Measurements from ENCODE around the gene ADAT3.
A peak's percentile ranks its signal among the peaks of the same experiment; 100 is the strongest.
"Not testable (repeated sequence)": the region's sequence is repeated elsewhere in the genome, so short reads cannot be mapped to it uniquely, and the experiment has no call there.

The ADAT3 gene

DNA sequence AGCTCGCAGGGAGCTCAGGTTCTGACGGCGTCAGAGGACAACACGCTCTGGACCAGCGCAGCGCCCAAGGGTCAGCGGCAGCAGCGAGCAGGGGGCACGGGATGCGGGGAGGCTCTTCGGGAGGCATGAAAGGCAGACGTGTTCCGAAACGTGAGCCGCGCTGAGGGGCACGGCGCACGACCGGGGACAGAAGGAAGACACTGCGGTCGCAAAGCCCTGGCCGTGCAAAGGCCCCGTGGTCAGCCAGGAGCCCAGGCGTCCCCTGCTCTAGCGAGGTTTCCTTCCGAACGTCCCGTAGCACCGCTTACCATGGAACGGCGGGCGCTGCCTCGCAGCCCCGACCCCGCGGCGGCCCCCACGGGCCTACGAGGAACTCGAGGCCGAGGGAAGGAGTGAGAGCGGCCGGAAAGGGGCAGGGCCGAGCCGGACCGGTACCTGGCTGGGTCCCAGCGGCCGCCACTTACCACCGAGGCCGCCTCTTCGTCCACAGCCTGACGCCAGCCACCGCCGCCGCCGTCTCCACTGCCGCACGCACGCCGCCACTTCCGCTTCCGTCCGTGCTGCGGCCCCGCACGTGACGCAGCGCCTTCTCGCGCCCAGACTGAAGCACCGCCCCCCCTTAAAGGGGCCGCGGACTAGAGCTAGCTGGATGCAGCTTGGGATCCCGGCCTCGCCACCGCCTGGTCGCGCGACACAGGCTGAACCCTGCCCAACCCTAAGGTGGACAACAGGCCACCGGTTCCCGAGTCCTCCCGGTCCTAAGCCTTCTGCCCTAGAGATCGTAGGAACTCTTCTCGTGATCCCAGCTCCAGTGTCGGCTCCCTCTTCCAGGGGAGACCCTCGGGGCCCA is 29.3 kb upstream of the ADAT3 start:
- Histone ChIP-seq H3K27ac (peak overlapping the region; percentile 95), H3K4me1 (ENCODE audit: control insufficient read depth in 1 of 2, insufficient read depth in 1 of 2, low read depth in 1 of 2, low read length in 1 of 2) (peaks cover 27 to 30% of the 10 kb centered on the region in 2 experiments), H3K36me3 (peaks cover 32% of the 10 kb centered on the region), H3K9me3 (no peaks in the 10 kb centered on the region), H3K27me3 (no peaks in the 10 kb centered on the region), H3K4me3 (ENCODE audit: low read depth in 1 of 2, low read length in 1 of 2) (peak overlapping the region; percentile 90 to 91)
- TF ChIP-seq, protein P1, sequence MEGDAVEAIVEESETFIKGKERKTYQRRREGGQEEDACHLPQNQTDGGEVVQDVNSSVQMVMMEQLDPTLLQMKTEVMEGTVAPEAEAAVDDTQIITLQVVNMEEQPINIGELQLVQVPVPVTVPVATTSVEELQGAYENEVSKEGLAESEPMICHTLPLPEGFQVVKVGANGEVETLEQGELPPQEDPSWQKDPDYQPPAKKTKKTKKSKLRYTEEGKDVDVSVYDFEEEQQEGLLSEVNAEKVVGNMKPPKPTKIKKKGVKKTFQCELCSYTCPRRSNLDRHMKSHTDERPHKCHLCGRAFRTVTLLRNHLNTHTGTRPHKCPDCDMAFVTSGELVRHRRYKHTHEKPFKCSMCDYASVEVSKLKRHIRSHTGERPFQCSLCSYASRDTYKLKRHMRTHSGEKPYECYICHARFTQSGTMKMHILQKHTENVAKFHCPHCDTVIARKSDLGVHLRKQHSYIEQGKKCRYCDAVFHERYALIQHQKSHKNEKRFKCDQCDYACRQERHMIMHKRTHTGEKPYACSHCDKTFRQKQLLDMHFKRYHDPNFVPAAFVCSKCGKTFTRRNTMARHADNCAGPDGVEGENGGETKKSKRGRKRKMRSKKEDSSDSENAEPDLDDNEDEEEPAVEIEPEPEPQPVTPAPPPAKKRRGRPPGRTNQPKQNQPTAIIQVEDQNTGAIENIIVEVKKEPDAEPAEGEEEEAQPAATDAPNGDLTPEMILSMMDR (IDR thresholded peaks at IDR 0.05) = peak; percentile 43

- peak overlapping the region; percentile 95 for H3K27ac ChIP-seq
- H3K9me3 ChIP-seq, H3K27me3 ChIP-seq: not testable (repeated sequence)
- peak overlapping the region; percentile 90 to 91 for H3K4me3 ChIP-seq (ENCODE audit: low read depth in 1 of 2, low read length in 1 of 2)
- peaks cover 28% of the 10 kb centered on the region for H3K36me3 ChIP-seq
- H3K4me1 ChIP-seq (ENCODE audit: control insufficient read depth in 1 of 2, insufficient read depth in 1 of 2, low read depth in 1 of 2, low read length in 1 of 2) = peaks cover 27 to 30% of the 10 kb centered on the region in 2 experiments
Observed at GRCh38 chr19:1876496-1877279, 28.5 kb upstream of the ADAT3 start.

- not testable (repeated sequence) for H3K4me3 ChIP-seq (ENCODE audit: low read depth in 1 of 2, low read length in 1 of 2); H3K27me3 ChIP-seq; H3K27ac ChIP-seq; H3K9me3 ChIP-seq
- Histone ChIP-seq H3K36me3 (peaks cover 27% of the 10 kb centered on the region), H3K4me1 (ENCODE audit: control insufficient read depth in 1 of 2, insufficient read depth in 1 of 2, low read depth in 1 of 2, low read length in 1 of 2) (peaks cover 30 to 36% of the 10 kb centered on the region in 2 experiments)
Observed at GRCh38 chr19:1877280-1877660, 27.9 kb upstream of the ADAT3 start.

DNA sequence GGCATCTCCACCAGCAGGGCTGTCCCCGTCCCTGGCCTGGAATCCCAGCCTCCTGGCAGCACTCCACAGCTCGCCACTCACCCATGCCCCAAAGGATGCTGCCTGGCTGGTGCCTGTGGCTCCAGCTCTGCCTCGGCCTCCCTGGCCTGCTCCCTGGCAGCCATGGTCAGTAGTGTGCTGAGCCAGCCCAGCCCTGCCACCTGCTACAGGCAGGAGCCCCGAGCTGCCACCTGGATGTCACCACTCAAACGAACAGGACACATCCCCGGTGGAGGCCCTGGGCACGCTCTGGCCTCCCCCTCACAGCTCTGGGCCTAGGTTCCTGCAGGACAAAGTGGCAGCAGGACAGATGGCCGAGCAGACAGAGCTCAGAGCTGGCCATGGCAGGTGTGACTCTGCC is 26.6 kb upstream of the ADAT3 start:
- not testable (repeated sequence) for H3K27ac ChIP-seq; H3K27me3 ChIP-seq; H3K9me3 ChIP-seq; H3K4me3 ChIP-seq (ENCODE audit: low read depth in 1 of 2, low read length in 1 of 2)
- H3K36me3 ChIP-seq = peaks cover 22% of the 10 kb centered on the region
- peaks cover 43 to 46% of the 10 kb centered on the region in 2 experiments for H3K4me1 ChIP-seq (ENCODE audit: control insufficient read depth in 1 of 2, insufficient read depth in 1 of 2, low read depth in 1 of 2, low read length in 1 of 2)

DNA sequence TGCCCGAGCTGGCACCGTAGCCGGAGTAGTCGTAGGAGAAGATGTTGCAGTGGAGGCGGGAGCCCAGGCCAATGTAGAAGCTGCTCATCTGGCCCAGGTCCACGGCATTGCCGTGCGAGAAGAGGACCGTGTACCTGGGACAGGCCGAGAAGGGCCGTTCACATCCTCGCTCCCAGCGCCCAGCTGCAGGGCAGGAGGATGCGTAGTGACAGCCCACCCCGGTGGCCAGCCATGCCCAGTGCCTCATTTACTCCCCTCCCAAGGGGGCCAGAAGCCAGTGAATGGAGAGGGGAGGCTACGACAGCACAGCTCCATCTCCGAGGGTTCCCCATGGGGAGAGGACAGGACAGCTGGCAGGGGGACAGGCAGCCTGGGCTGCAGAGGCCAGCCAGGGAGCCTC is 25.2 kb upstream of the ADAT3 start:
- not testable (repeated sequence) for H3K9me3 ChIP-seq; H3K4me3 ChIP-seq (ENCODE audit: low read depth in 1 of 2, low read length in 1 of 2); H3K27ac ChIP-seq; H3K27me3 ChIP-seq
- Histone ChIP-seq H3K4me1 (ENCODE audit: control insufficient read depth in 1 of 2, insufficient read depth in 1 of 2, low read depth in 1 of 2, low read length in 1 of 2) (peaks cover 44 to 45% of the 10 kb centered on the region in 2 experiments), H3K36me3 (peaks cover 20% of the 10 kb centered on the region)

- Histone ChIP-seq H3K4me3 (ENCODE audit: low read depth in 1 of 2, low read length in 1 of 2) (no peak overlapping the region), H3K4me1 (ENCODE audit: control insufficient read depth in 1 of 2, insufficient read depth in 1 of 2, low read depth in 1 of 2, low read length in 1 of 2) (peaks cover 36 to 43% of the 10 kb centered on the region in 2 experiments), H3K36me3 (peaks cover 20% of the 10 kb centered on the region), H3K27ac (no peak overlapping the region), H3K27me3 (no peaks in the 10 kb centered on the region), H3K9me3 (no peaks in the 10 kb centered on the region)
- TF ChIP-seq, protein P1 (IDR thresholded peaks at IDR 0.05) = no peak
Observed at GRCh38 chr19:1880611-1881392, 24.4 kb upstream of the ADAT3 start.

DNA sequence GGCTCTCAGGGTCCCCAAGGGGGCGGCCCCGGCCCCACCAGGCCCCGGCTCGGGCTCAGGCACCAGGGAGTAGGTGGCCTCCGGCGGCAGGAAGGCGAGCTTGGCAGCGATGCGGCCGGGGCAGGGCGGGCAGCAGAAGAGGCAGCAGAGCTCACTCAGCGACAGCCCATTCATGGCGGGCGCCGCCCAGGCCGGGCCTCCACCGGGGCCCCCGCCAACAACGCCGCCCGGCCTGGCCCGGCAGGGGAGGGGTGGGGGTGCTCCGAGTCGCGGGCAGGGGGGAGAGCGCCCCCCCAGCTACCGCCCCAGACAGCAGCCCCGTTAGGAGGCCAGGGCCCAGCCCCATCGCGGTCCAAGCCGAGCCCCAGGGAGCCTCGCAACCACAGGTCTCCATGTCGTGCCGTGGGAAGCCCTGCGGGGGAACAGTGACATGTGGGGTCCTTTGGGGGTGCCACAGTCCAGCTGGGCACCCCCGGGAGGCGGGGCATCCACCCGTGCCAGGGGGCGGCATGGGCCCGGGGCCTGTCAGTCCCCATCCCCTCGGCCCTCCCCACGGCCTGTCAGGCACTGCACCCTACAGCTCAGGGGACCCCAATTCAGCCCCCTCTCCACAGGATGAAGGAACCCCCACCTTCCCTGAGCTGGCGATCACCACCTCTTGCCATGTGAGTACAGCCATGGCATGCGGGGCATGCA is 23.7 kb upstream of the ADAT3 start:
- not testable (repeated sequence) for H3K9me3 ChIP-seq; H3K4me3 ChIP-seq (ENCODE audit: low read depth in 1 of 2, low read length in 1 of 2); H3K27me3 ChIP-seq; H3K27ac ChIP-seq
- Histone ChIP-seq H3K4me1 (ENCODE audit: control insufficient read depth in 1 of 2, insufficient read depth in 1 of 2, low read depth in 1 of 2, low read length in 1 of 2) (peaks cover 31 to 38% of the 10 kb centered on the region in 2 experiments), H3K36me3 (peaks cover 20% of the 10 kb centered on the region)
